HFFc6 (cell line): ENCODE data around the gene HNF1B. TPM values are rescaled to one million over a fixed set of nuclear protein-coding genes. Genes with fewer than 3 reads are reported as not detected.

Experiments used
- DNase-seq: peaks from one replicate; pipeline ENCODE4 v3.0.0-alpha.2; 2018
- H3K27ac Mint-ChIP-seq: 2 replicates; pipeline ENCODE4 v1.8.0; 2020; ENCODE audit warnings: mild to moderate bottlenecking, mixed read lengths
- H3K27me3 Mint-ChIP-seq: 2 replicates; pipeline ENCODE4 v1.8.0; 2021; ENCODE audit warnings: mild to moderate bottlenecking, moderate library complexity, mixed read lengths; ENCODE audit not compliant: insufficient read depth
- H3K36me3 Mint-ChIP-seq: 2 replicates; pipeline ENCODE4 v1.8.0; 2021; ENCODE audit warnings: low read depth, mixed read lengths
- H3K4me1 Mint-ChIP-seq: 2 replicates; pipeline ENCODE4 v1.8.0; 2020; ENCODE audit warnings: low read depth, mixed read lengths
- H3K4me3 Mint-ChIP-seq: 2 replicates; pipeline ENCODE4 v1.8.0; 2020; ENCODE audit warnings: mild to moderate bottlenecking, moderate library complexity, mixed read lengths
- H3K9me3 Mint-ChIP-seq: 2 replicates; pipeline ENCODE4 v1.8.0; 2020; ENCODE audit warnings: mild to moderate bottlenecking, mixed read lengths
- total RNA-seq, 6 experiments: library from RNA; stranded (reverse); fragmentation: NEBNext Ultra II Directional; extraction: Animal tissue kit (Norgen Biotek cat#: 25700); gene quantifications; 2 replicates in 1 of 6; 3 replicates in 5 of 6; pipeline ENCODE4 v1.2.3, GENCODE V29; 2021
- TF ChIP-seq, protein P1 (sequence below): fragments of 200-600 bp; sonication (generic); IDR thresholded peaks from 2 replicates; pipeline ENCODE4 v1.5.0; 2021; ENCODE audit warnings: antibody characterized with exemption, mild to moderate bottlenecking

The HNF1B gene
- total RNA-seq, 6 experiments from 2014 or later: not detected

DNA sequence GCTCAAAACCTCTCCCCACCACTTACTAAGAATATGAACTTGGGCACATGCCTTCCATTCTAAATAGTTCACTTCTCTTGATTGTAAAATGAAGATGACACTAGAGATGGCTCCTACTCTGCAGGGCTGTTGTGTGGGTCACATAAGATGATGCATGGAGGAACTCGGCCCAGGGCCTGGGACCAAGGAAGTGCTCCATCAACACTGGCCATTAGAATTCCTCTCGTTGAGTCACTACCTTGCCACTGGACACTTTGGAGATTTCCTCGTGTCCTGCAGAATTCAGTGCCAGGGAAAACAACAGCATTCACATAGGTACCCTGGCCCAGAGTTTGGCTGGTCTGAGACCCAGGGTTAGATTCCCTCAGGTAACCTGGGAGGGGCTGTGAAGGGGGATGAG lies 18.6 kb downstream of the HNF1B start:
- Mint-ChIP-seq H3K4me1 (peaks cover 10% of the 10 kb centered on the region), H3K36me3 (no peaks in the 10 kb centered on the region)
- TF ChIP-seq, protein P1, sequence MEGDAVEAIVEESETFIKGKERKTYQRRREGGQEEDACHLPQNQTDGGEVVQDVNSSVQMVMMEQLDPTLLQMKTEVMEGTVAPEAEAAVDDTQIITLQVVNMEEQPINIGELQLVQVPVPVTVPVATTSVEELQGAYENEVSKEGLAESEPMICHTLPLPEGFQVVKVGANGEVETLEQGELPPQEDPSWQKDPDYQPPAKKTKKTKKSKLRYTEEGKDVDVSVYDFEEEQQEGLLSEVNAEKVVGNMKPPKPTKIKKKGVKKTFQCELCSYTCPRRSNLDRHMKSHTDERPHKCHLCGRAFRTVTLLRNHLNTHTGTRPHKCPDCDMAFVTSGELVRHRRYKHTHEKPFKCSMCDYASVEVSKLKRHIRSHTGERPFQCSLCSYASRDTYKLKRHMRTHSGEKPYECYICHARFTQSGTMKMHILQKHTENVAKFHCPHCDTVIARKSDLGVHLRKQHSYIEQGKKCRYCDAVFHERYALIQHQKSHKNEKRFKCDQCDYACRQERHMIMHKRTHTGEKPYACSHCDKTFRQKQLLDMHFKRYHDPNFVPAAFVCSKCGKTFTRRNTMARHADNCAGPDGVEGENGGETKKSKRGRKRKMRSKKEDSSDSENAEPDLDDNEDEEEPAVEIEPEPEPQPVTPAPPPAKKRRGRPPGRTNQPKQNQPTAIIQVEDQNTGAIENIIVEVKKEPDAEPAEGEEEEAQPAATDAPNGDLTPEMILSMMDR: no peak

DNA sequence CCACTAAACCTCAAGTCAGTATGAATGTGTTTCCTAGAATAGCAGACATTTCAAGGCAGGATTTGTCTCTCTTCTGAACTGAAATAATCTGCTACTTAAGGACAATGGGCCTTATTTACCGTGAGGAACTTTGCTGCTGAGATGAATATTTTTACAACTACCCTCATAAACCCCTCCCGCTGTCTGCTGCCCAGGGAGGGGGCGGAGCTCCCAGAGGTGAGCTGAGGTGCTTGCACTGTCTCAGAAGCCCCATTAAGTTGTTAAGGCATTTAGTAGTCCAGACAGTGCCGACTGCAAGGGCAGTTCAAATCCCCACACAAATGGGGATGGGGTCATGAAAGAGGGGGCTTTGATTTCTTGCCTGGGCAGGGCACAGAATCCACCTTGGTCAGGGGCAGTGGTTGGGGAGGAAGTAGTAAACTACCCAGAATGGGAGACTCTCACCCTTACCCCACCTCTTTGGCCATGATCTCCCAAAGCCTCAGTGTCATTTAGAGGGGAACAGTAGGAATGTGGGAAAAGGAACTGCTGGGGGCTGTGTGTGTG lies 19.2 kb downstream of the HNF1B start:
- TF ChIP-seq, protein P1: no peak
- Mint-ChIP-seq H3K27me3 (peaks cover 31% of the 10 kb centered on the region), H3K4me3 (no peak overlapping the region), H3K36me3 (no peaks in the 10 kb centered on the region), H3K4me1 (peaks cover 10% of the 10 kb centered on the region), H3K9me3 (no peaks in the 10 kb centered on the region), H3K27ac (no peak overlapping the region)
- DNase-seq: no peak

More for the DNA sequence above, 18.6 kb downstream of the HNF1B start:
- Mint-ChIP-seq H3K9me3 (no peaks in the 10 kb centered on the region), H3K4me3 (no peak overlapping the region), H3K27me3 (peaks cover 31% of the 10 kb centered on the region), H3K27ac (no peak overlapping the region)
- DNase-seq: peak; percentile 33

GRCh38 chr17:37725021-37725595 lies 19.8 kb downstream of the HNF1B start:
- Mint-ChIP-seq H3K27me3 (peaks cover 25% of the 10 kb centered on the region), H3K27ac (no peak overlapping the region), H3K4me3 (no peak overlapping the region), H3K9me3 (no peaks in the 10 kb centered on the region), H3K36me3 (no peaks in the 10 kb centered on the region), H3K4me1 (peaks cover 10% of the 10 kb centered on the region)
- TF ChIP-seq, protein P1: no peak
- no peak for DNase-seq

DNA sequence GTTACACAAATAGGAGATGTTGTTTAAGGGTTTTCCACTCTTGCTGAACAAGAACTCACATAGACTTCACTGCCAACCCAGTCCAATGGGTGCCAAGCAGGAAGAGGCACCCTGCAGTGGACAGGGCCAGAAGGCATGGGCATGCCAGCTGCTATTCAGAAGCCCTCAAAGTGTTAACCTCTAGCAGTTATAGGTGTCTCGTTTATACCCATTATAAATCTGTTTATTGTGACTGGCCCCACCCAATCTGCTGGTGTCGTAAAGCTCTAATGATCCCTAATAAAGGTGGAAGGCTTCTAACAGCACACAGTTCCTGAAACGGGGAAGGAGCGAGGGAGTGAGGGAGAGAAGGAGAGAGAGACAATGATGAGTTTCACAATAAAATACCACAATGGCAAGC lies 23.9 kb downstream of the HNF1B start:
- no peaks in the 10 kb centered on the region for H3K36me3 Mint-ChIP-seq
- TF ChIP-seq, protein P1: no peak
- H3K27me3 Mint-ChIP-seq: peaks cover 21% of the 10 kb centered on the region
- no peak overlapping the region for H3K27ac Mint-ChIP-seq
- no peak overlapping the region for H3K4me3 Mint-ChIP-seq
- no peaks in the 10 kb centered on the region for H3K9me3 Mint-ChIP-seq
- peaks cover 19% of the 10 kb centered on the region for H3K4me1 Mint-ChIP-seq
- DNase-seq: no peak

GRCh38 chr17:37719866-37720265 lies 25.0 kb downstream of the HNF1B start:
- Mint-ChIP-seq H3K27me3 (peaks cover 30% of the 10 kb centered on the region), H3K4me1 (peaks cover 20% of the 10 kb centered on the region), H3K9me3 (no peaks in the 10 kb centered on the region), H3K4me3 (no peak overlapping the region), H3K36me3 (no peaks in the 10 kb centered on the region), H3K27ac (no peak overlapping the region)
- TF ChIP-seq, protein P1: no peak
- no peak for DNase-seq
